Mucosa of rectum (tissue), 2 donors: ENCODE results near the gene CCDC3.
"Not testable (repeated sequence)": the region's sequence is repeated elsewhere in the genome, so short reads cannot be mapped to it uniquely, and the experiment has no call there.

Experiments
- H3K27ac ChIP-seq, 2 donors: one replicate each; pipeline ENCODE4 v1.7.0; 2013; ENCODE audit warnings: inconsistent platforms in 2 of 2, low read depth in 2 of 2, low read length in 2 of 2
- H3K27me3 ChIP-seq, 2 donors: one replicate each; pipeline ENCODE4 v1.7.0; 2013; ENCODE audit warnings: low read length in 2 of 2; ENCODE audit not compliant: control insufficient read depth in 2 of 2, insufficient read depth in 2 of 2
- H3K36me3 ChIP-seq, 2 donors: one replicate each; pipeline ENCODE4 v1.7.0; 2013; ENCODE audit warnings: low read length in 2 of 2; ENCODE audit not compliant: control insufficient read depth in 2 of 2, insufficient read depth in 2 of 2
- H3K4me1 ChIP-seq, 2 donors: one replicate each; pipeline ENCODE4 v1.7.0; 2013; ENCODE audit warnings: low read length in 2 of 2, mild to moderate bottlenecking in 1 of 2; ENCODE audit not compliant: control insufficient read depth in 2 of 2, insufficient read depth in 2 of 2
- H3K4me3 ChIP-seq, 2 donors: one replicate each; pipeline ENCODE4 v1.7.0; 2013; ENCODE audit warnings: low read length in 2 of 2
- H3K9ac ChIP-seq, 2 donors: one replicate each; pipeline ENCODE4 v1.7.0; 2013; ENCODE audit warnings: low read length in 2 of 2, low read depth in 1 of 2, mild to moderate bottlenecking in 1 of 2
- H3K9me3 ChIP-seq, 2 donors: one replicate each; pipeline ENCODE4 v1.7.0; 2013; ENCODE audit warnings: low read length in 2 of 2; ENCODE audit not compliant: control insufficient read depth in 2 of 2
- donor health status: healthy.
- donor health status: Normal muscosa, but diverticular disease.

The CCDC3 gene

GRCh38 chr10:12869427-12869826, 132.1 kb downstream of the CCDC3 start:
- H3K27me3 ChIP-seq: no peaks in the 10 kb centered on the region
- H3K9ac ChIP-seq: no peak overlapping the region
- H3K9me3 ChIP-seq: no peaks in the 10 kb centered on the region
- H3K4me1 ChIP-seq: no peaks in the 10 kb centered on the region
- no peak overlapping the region for H3K27ac ChIP-seq
- H3K36me3 ChIP-seq: no peaks in the 10 kb centered on the region
- no peak overlapping the region for H3K4me3 ChIP-seq

- Histone ChIP-seq H3K27ac (no peak overlapping the region), H3K36me3 (no peaks in the 10 kb centered on the region), H3K9me3 (no peaks in the 10 kb centered on the region), H3K4me1 (no peaks in the 10 kb centered on the region), H3K27me3 (no peaks in the 10 kb centered on the region), H3K4me3 (no peak overlapping the region), H3K9ac (no peak overlapping the region)
Observed at GRCh38 chr10:12868229-12868628, 133.3 kb downstream of the CCDC3 start.

GRCh38 chr10:12865515-12865914, 136.0 kb downstream of the CCDC3 start:
- not testable (repeated sequence) for H3K9ac ChIP-seq, H3K36me3 ChIP-seq, H3K4me3 ChIP-seq, H3K27ac ChIP-seq, H3K9me3 ChIP-seq, H3K4me1 ChIP-seq, H3K27me3 ChIP-seq

GRCh38 chr10:12862459-12862858, 139.1 kb downstream of the CCDC3 start:
- Histone ChIP-seq H3K27me3 (no peaks in the 10 kb centered on the region), H3K9ac (no peak overlapping the region), H3K9me3 (no peaks in the 10 kb centered on the region), H3K27ac (no peak overlapping the region), H3K4me3 (no peak overlapping the region), H3K36me3 (no peaks in the 10 kb centered on the region), H3K4me1 (no peaks in the 10 kb centered on the region)

- no peaks in the 10 kb centered on the region for H3K4me1 ChIP-seq
- H3K27ac ChIP-seq: no peak overlapping the region
- H3K36me3 ChIP-seq: no peaks in the 10 kb centered on the region
- H3K4me3 ChIP-seq: no peak overlapping the region
- H3K9ac ChIP-seq: no peak overlapping the region
- H3K27me3 ChIP-seq: no peaks in the 10 kb centered on the region
- H3K9me3 ChIP-seq: no peaks in the 10 kb centered on the region
Observed at GRCh38 chr10:12854988-12855387, 146.5 kb downstream of the CCDC3 start.

GRCh38 chr10:12852687-12853086, 148.8 kb downstream of the CCDC3 start:
- Histone ChIP-seq H3K27ac (no peak overlapping the region), H3K27me3 (no peaks in the 10 kb centered on the region), H3K9ac (no peak overlapping the region), H3K9me3 (no peaks in the 10 kb centered on the region), H3K36me3 (no peaks in the 10 kb centered on the region), H3K4me1 (no peaks in the 10 kb centered on the region), H3K4me3 (no peak overlapping the region)

- peaks cover 0 to 4% of the 10 kb centered on the region in 2 donors for H3K4me1 ChIP-seq
- no peak overlapping the region for H3K27ac ChIP-seq
- no peak overlapping the region for H3K9ac ChIP-seq
- H3K27me3 ChIP-seq: no peaks in the 10 kb centered on the region
- H3K36me3 ChIP-seq: no peaks in the 10 kb centered on the region
- H3K4me3 ChIP-seq: no peak overlapping the region
- no peaks in the 10 kb centered on the region for H3K9me3 ChIP-seq
Observed at GRCh38 chr10:12849319-12850181, 152.0 kb downstream of the CCDC3 start.

GRCh38 chr10:12848439-12849173, 152.9 kb downstream of the CCDC3 start:
- Histone ChIP-seq H3K27ac (no peak overlapping the region), H3K4me1 (peaks cover 0 to 4% of the 10 kb centered on the region in 2 donors)

GRCh38 chr10:12847361-12847975, 154.0 kb downstream of the CCDC3 start:
- no peaks in the 10 kb centered on the region for H3K27me3 ChIP-seq
- no peaks in the 10 kb centered on the region for H3K36me3 ChIP-seq
- no peak overlapping the region for H3K9ac ChIP-seq
- peaks cover 0 to 4% of the 10 kb centered on the region in 2 donors for H3K4me1 ChIP-seq
- no peak overlapping the region for H3K27ac ChIP-seq
- H3K9me3 ChIP-seq: no peaks in the 10 kb centered on the region
- no peak overlapping the region for H3K4me3 ChIP-seq

More at GRCh38 chr10:12848439-12849173, 152.9 kb downstream of the CCDC3 start:
- Histone ChIP-seq H3K9ac (no peak overlapping the region), H3K4me3 (no peak overlapping the region), H3K9me3 (no peaks in the 10 kb centered on the region), H3K27me3 (no peaks in the 10 kb centered on the region), H3K36me3 (no peaks in the 10 kb centered on the region)

GRCh38 chr10:12846718-12847117, 154.8 kb downstream of the CCDC3 start:
- H3K27ac ChIP-seq: no peak overlapping the region
- peaks cover 0 to 4% of the 10 kb centered on the region in 2 donors for H3K4me1 ChIP-seq
- no peaks in the 10 kb centered on the region for H3K27me3 ChIP-seq
- H3K9me3 ChIP-seq: no peaks in the 10 kb centered on the region
- H3K4me3 ChIP-seq: no peak overlapping the region
- H3K36me3 ChIP-seq: no peaks in the 10 kb centered on the region
- no peak overlapping the region for H3K9ac ChIP-seq
